GM21529 (cell line): ENCODE data around the gene ZSWIM1.
"Not testable (repeated sequence)": the region's sequence is repeated elsewhere in the genome, so short reads cannot be mapped to it uniquely, and the experiment has no call there.

ENCODE experiments used
- ATAC-seq: cut with Tn5 transposase; IDR thresholded peaks from one replicate; pipeline ENCODE4 v1.9.1; 2021; ENCODE audit not compliant: unreplicated experiment

The ZSWIM1 gene

GRCh38 chr20:45887346-45887715 lies 6.3 kb downstream of the ZSWIM1 start, which contains the start of gene SPATA25:
SPATA25 (minus strand) TSS chr20:45887622; CDS start chr20:45887590, 32 bp downstream.
- no peak for ATAC-seq

GRCh38 chr20:45888681-45889080 lies 7.7 kb downstream of the ZSWIM1 start:
- no peak for ATAC-seq

DNA sequence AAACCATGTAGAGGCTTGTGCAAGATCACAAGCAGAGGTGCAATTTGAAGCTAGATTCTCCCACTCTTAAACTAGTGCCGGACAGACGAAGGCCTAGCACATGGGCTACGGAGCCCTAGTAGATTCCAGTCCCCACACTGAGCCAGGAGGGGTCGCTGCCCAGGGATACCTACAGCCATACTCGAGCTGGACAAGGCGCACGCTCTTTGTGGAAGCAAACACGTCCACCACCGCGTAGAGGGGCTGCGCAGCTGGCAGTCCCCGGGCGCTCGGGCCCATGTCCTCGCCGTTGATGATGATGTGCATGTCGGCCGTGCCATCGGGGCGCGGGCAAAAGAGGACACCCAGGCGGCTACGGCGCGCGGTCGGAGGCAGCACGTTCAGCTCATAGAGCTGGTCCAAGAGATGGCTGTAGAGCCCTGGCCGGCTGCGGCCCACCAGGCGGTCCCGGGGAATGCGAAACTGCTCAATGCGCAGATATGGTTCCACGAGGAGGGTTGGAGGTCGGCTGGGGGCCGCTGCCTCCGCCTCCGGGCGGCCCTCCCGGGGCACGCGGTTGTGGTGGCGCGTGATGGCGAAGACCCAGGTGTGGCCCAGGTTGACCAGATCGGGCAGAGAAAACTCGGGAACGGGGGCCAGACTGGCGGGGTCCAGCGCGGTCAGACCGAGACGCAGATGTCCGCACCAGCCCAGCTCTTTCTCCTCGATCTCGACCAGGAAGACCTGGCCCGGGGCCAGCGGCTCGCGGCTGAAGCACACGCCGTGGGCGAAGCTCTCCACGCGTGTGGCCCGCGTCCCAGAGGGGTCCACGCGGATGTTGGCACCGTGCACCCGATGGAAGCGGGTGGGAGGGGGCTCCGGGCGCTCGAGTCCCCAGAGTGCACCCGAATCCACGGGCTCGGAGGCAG lies 9.3 kb downstream of the ZSWIM1 start:
- ATAC-seq: peak; percentile 29

DNA sequence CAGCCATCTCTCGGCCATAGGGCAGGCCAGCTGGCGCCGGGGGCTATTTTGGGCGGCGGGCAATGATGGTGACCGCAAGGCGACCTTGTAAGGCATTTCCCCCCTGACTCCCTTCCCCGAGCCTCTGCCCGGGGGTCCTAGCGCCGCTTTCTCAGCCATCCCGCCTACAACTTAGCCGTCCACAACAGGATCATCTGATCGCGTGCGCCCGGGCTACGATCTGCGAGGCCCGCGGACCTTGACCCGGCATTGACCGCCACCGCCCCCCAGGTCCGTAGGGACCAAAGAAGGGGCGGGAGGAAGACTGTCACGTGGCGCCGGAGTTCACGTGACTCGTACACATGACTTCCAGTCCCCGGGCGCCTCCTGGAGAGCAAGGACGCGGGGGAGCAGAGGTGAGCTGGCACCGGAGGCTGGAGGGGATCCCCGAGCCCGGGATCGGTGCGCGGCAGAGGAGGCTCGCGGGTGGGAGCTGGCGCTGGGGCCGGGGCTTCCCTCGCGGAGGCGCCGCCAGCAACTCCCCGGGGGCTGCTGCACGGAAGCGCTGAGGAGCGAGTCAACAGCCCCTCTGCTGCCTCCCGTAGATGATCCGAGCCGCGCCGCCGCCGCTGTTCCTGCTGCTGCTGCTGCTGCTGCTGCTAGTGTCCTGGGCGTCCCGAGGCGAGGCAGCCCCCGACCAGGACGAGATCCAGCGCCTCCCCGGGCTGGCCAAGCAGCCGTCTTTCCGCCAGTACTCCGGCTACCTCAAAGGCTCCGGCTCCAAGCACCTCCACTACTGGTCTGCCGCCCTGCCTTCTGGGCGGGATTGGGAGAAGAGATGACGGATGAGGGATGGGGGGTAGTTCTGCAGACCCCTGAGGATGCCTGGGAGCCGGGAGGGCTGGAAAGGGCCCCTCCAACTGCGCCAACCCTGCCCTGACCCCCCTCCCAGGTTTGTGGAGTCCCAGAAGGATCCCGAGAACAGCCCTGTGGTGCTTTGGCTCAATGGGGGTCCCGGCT lies 10.3 kb downstream of the ZSWIM1 start, which contains the start of the genes CTSA and NEURL2:
Gene CTSA (plus strand): TSS at position 351 of the 999 bp plus-strand sequence. CDS start 234 bp downstream, at position 585.
Gene NEURL2 (minus strand): TSS at position 224 of the 999 bp plus-strand sequence. CDS start 217 bp downstream, at position 7.
- ATAC-seq: peak; percentile 80

- no peak for ATAC-seq
Measured at GRCh38 chr20:45892049-45892825, 11.2 kb downstream of the ZSWIM1 start.

GRCh38 chr20:45892828-45893500 lies 11.9 kb downstream of the ZSWIM1 start:
- ATAC-seq: no peak

- ATAC-seq: no peak
Measured at GRCh38 chr20:45893831-45894230, 12.8 kb downstream of the ZSWIM1 start.

GRCh38 chr20:45894797-45895196 lies 13.8 kb downstream of the ZSWIM1 start:
- ATAC-seq: no peak

DNA sequence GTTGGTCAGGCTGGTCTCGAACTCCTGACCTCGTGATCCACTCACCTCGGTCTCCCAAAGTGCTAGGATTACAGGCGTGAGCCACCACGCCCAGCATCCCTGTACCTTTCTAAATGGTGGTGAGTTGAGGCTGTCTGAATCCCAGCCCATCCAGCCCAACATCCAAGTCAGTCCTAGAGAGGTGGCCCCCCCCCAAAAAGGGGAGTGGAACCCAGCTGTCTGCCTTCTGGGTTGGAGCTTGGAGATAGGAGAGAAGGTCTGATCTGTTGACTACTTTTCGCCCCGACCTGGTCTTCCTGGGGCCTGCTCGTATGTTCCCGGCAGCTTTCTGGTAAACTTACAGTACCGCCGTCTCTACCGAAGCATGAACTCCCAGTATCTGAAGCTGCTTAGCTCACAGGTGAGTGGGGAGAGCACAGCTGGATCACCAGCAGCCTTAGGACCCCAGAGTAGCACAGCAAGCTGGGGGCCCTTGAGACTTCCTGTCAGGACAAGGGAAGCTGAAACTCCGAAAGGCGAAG lies 15.7 kb downstream of the ZSWIM1 start:
- ATAC-seq: no peak

DNA sequence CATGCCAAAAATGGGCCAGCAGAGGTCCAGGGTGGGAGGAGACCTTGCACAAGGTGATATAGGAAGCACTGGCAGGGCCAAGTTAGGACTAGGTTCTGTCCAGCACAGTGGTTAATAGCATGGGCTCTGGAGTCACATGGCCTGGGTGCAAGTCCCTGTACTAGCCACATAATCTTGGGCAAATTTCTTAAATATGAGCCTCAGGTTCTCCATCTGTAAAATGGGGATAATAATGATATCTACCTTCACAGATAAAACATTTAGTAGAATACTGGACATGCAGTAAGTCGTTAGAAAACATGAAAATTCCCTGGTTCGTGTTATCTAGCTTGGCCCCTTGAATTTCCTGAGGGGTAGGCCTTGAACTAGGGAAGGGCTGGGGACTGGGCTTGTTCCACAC lies 16.3 kb downstream of the ZSWIM1 start:
- no peak for ATAC-seq

DNA sequence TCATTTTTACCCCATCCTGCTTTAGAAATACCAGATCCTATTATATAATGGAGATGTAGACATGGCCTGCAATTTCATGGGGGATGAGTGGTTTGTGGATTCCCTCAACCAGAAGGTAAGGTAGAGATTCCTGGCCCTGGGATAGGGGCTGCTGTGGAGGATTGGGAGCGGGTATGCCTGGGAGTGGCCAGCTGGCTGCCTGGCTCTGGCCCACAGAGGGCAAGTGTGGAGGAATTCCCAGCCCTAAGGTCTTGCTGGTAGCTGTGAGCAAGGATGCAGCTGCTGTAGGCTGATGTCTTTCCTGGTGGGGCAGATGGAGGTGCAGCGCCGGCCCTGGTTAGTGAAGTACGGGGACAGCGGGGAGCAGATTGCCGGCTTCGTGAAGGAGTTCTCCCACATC lies 16.7 kb downstream of the ZSWIM1 start:
- no peak for ATAC-seq

GRCh38 chr20:45898285-45898684 lies 17.3 kb downstream of the ZSWIM1 start:
- ATAC-seq: no peak

DNA sequence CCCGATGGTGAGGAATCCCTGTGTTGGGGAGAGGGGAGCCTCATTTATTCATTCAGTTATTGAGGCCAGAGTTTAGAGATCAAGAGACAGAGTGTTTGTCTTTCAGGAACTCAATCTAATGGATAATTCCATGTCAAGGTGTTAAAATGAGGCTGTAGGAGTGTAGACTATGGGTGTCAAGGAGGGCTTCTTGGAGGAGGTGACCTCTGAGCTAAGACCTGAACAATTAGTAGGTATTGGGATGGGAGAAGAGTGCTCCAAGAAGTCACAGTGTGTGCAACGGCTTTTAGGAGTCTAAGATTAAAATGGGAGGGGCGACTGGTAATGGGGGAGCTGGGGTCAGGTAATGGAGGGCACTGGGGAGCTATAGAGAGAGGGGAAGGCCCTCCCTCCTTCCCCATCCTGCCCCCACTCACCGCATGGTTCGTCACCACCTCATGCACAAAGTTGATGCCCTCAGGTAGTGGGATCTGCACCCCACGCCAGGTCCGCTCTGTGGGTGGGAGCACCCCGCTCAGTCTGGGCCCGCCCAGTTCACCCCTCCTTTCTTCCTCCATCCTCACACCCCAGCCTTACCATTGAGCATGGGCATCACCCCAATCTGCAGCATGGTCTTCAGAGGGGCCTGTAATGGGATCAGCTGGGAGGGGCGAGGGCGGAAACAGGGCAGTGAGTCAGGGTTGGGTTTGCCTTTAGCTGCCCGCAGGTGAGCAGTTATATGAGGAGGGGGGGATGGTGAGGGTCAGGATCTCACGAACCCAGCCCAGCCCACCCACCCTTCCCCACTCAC lies 18.2 kb downstream of the ZSWIM1 start:
- ATAC-seq: no peak

- ATAC-seq: not testable (repeated sequence)
Measured at GRCh38 chr20:45901332-45901731, 20.3 kb downstream of the ZSWIM1 start.

GRCh38 chr20:45902199-45902701 lies 21.2 kb downstream of the ZSWIM1 start:
- ATAC-seq: no peak

DNA sequence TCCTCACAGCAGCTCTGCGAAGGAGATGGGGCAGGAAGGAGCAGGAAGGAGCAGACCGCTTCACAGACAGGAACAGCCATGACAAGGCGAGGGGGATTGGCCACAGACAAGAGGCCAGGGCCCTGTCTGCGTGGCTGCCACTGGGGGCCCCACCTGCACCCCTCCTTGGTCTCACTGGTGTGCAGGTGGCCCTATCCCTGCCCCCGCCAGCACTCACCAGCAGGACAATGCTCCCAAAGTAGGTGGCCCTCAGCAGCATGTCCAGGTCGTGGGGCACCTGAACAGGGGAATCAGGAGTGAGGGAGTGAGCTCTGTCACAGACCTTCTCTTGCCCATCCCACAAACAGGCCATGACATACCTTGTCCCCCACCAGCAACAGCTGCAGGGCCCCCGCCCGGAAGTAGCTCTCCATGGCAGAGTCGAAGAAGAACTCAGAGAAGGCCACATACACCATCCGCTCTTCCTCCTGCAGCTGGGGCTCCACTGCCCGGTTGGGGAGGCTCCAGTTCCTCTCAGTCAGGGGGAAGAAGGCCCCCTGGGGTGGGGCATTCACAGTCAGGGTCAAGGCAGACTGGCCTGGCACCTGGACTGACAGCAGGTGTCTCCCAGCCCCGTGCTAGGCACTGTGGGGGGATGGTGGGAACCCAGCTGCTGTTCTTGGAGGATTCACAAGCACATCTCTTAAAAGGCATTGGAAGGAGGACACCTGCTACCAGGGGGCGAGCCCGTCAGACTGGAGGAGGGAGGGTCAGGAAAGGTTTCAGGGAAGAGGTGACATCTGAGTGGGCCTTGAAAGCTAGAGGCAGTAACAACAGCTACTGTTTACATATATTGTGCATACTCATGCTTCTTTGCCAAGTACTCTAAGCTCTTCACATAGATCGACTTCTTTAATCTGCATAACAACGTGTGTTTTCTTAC lies 23.8 kb downstream of the ZSWIM1 start:
- ATAC-seq: no peak

DNA sequence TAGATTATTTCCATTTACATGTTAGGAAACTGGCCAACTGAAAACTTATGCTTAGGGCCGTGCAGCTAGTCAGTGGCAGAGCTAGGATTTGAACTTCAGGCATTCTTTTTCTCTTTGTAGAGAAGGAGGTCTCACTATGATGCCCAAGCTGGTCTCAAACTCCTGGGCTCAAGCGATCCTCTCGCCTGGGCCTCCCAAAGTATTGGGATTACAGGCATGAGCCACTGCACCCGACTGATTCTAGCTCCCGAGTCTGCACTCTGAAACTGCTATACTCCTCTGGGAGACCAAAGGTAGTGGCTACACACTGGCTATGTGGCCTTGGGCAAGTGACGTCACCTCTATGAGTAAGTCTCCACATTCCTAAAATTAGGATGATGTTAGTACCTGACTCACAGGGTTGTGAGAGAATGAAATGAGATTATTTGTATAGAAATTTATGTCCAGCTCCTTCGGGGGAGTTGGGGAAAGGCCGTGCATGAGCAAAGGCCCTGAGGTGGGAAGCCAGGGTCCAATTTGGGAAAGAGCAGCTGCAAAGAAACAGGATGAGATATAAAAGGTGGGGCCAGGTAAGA lies 24.6 kb downstream of the ZSWIM1 start:
- no peak for ATAC-seq
